WTC11 (cell line): Measurements from ENCODE around the gene GHRHR.

Source experiments
- JUN ChIP-seq: sonication (generic); formaldehyde crosslinking; IDR thresholded peaks from 2 replicates; pipeline ENCODE4 v1.8.0; 2023; ENCODE audit warnings: mild to moderate bottlenecking, missing genetic modification reagents
- KAT7 ChIP-seq: sonication (generic); formaldehyde crosslinking; IDR thresholded peaks from 2 replicates; pipeline ENCODE4 v1.8.1; 2023; ENCODE audit warnings: missing genetic modification reagents, mild to moderate bottlenecking, borderline replicate concordance
- MXD4 ChIP-seq: fragments of 250-450 bp; sonication (Bioruptor Pico); IDR thresholded peaks from 2 replicates; pipeline ENCODE4 v1.8.0; 2021; ENCODE audit warnings: mild to moderate bottlenecking, moderate library complexity, borderline replicate concordance
- ZNF671 ChIP-seq: fragments of 250-450 bp; sonication (Bioruptor Pico); IDR thresholded peaks from 2 replicates; pipeline ENCODE4 v1.8.0; 2021; ENCODE audit warnings: mild to moderate bottlenecking
- TF ChIP-seq, protein P1 (sequence below): fragments of 200-600 bp; IDR thresholded peaks from 2 replicates; pipeline ENCODE4 v1.8.0; 2022; ENCODE audit warnings: antibody characterized with exemption
- TF ChIP-seq, protein P2 (sequence below): sonication (generic); formaldehyde crosslinking; conservative IDR thresholded peaks from 2 replicates; pipeline ENCODE4 v1.8.1; 2022; ENCODE audit warnings: mild to moderate bottlenecking, missing genetic modification reagents
- TF ChIP-seq, protein P3 (sequence below): sonication (generic); formaldehyde crosslinking; IDR thresholded peaks from 2 replicates; pipeline ENCODE4 v1.8.1; 2023; ENCODE audit warnings: mild to moderate bottlenecking, missing genetic modification reagents, moderate library complexity
- TF ChIP-seq, protein P4 (sequence below): sonication (generic); formaldehyde crosslinking; IDR thresholded peaks from 2 replicates; pipeline ENCODE4 v1.8.0; 2023; ENCODE audit warnings: missing genetic modification reagents, mild to moderate bottlenecking, borderline replicate concordance
- TF ChIP-seq, protein P5 (sequence below): sonication (generic); formaldehyde crosslinking; IDR thresholded peaks from 2 replicates; pipeline ENCODE4 v1.8.1; 2023; ENCODE audit warnings: mild to moderate bottlenecking, missing genetic modification reagents
- TF ChIP-seq, protein P6 (sequence below): sonication (generic); formaldehyde crosslinking; IDR thresholded peaks from 2 replicates; pipeline ENCODE4 v1.8.1; 2023; ENCODE audit warnings: mild to moderate bottlenecking, missing genetic modification reagents, borderline replicate concordance

DNA sequence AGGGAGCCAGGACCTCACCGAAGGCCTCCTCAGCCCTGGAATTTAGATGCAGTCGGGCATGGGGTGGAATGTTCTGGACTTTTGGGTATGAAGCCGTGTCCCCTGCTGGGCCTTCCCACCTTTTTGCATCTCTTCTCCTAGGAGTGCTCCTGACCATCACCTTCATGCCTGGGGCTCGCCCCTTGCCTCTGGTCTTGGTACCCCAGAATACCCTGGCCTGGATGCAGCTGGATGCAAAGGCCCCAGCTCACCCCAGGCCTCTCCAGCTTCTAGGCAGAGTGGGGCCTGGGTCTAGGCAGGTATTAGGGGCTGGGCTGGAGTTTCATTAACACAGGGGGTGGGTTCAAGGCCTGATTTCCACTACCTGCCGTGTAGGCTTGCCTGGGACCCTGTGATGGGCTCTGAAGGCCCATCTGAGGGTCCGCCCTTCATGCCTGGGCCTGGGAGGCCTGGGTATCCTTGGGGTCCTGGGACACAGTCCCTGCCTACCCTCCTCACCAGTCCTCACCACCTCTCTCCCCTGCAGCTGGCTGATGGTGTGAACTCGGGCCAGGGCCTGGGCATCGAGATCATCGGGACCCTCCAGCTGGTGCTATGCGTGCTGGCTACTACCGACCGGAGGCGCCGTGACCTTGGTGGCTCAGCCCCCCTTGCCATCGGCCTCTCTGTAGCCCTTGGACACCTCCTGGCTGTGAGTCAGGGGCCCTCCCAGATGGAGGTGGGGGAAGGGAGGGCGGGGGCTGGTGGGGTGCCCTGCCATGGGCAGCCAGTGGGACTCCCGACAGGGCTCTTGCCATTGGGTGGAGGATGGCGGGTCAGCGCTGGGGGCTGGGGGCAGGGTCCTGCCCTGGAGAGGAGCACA lies 42.0 kb upstream of the GHRHR start:
- TF ChIP-seq, protein P1, sequence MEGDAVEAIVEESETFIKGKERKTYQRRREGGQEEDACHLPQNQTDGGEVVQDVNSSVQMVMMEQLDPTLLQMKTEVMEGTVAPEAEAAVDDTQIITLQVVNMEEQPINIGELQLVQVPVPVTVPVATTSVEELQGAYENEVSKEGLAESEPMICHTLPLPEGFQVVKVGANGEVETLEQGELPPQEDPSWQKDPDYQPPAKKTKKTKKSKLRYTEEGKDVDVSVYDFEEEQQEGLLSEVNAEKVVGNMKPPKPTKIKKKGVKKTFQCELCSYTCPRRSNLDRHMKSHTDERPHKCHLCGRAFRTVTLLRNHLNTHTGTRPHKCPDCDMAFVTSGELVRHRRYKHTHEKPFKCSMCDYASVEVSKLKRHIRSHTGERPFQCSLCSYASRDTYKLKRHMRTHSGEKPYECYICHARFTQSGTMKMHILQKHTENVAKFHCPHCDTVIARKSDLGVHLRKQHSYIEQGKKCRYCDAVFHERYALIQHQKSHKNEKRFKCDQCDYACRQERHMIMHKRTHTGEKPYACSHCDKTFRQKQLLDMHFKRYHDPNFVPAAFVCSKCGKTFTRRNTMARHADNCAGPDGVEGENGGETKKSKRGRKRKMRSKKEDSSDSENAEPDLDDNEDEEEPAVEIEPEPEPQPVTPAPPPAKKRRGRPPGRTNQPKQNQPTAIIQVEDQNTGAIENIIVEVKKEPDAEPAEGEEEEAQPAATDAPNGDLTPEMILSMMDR = no peak
- TF ChIP-seq, protein P2, sequence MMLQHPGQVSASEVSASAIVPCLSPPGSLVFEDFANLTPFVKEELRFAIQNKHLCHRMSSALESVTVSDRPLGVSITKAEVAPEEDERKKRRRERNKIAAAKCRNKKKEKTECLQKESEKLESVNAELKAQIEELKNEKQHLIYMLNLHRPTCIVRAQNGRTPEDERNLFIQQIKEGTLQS (CRISPR knock-in tag) = no peak
- TF ChIP-seq ZNF671 (no peak), MXD4 (no peak), KAT7 (CRISPR knock-in tag) (no peak), JUN (no peak)
- TF ChIP-seq, protein P3, sequence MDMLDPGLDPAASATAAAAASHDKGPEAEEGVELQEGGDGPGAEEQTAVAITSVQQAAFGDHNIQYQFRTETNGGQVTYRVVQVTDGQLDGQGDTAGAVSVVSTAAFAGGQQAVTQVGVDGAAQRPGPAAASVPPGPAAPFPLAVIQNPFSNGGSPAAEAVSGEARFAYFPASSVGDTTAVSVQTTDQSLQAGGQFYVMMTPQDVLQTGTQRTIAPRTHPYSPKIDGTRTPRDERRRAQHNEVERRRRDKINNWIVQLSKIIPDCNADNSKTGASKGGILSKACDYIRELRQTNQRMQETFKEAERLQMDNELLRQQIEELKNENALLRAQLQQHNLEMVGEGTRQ (CRISPR knock-in tag) = no peak
- TF ChIP-seq, protein P4, sequence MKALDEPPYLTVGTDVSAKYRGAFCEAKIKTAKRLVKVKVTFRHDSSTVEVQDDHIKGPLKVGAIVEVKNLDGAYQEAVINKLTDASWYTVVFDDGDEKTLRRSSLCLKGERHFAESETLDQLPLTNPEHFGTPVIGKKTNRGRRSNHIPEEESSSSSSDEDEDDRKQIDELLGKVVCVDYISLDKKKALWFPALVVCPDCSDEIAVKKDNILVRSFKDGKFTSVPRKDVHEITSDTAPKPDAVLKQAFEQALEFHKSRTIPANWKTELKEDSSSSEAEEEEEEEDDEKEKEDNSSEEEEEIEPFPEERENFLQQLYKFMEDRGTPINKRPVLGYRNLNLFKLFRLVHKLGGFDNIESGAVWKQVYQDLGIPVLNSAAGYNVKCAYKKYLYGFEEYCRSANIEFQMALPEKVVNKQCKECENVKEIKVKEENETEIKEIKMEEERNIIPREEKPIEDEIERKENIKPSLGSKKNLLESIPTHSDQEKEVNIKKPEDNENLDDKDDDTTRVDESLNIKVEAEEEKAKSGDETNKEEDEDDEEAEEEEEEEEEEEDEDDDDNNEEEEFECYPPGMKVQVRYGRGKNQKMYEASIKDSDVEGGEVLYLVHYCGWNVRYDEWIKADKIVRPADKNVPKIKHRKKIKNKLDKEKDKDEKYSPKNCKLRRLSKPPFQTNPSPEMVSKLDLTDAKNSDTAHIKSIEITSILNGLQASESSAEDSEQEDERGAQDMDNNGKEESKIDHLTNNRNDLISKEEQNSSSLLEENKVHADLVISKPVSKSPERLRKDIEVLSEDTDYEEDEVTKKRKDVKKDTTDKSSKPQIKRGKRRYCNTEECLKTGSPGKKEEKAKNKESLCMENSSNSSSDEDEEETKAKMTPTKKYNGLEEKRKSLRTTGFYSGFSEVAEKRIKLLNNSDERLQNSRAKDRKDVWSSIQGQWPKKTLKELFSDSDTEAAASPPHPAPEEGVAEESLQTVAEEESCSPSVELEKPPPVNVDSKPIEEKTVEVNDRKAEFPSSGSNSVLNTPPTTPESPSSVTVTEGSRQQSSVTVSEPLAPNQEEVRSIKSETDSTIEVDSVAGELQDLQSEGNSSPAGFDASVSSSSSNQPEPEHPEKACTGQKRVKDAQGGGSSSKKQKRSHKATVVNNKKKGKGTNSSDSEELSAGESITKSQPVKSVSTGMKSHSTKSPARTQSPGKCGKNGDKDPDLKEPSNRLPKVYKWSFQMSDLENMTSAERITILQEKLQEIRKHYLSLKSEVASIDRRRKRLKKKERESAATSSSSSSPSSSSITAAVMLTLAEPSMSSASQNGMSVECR (CRISPR knock-in tag) = no peak
- TF ChIP-seq, protein P5, sequence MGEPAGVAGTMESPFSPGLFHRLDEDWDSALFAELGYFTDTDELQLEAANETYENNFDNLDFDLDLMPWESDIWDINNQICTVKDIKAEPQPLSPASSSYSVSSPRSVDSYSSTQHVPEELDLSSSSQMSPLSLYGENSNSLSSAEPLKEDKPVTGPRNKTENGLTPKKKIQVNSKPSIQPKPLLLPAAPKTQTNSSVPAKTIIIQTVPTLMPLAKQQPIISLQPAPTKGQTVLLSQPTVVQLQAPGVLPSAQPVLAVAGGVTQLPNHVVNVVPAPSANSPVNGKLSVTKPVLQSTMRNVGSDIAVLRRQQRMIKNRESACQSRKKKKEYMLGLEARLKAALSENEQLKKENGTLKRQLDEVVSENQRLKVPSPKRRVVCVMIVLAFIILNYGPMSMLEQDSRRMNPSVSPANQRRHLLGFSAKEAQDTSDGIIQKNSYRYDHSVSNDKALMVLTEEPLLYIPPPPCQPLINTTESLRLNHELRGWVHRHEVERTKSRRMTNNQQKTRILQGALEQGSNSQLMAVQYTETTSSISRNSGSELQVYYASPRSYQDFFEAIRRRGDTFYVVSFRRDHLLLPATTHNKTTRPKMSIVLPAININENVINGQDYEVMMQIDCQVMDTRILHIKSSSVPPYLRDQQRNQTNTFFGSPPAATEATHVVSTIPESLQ = no peak
- TF ChIP-seq, protein P6, sequence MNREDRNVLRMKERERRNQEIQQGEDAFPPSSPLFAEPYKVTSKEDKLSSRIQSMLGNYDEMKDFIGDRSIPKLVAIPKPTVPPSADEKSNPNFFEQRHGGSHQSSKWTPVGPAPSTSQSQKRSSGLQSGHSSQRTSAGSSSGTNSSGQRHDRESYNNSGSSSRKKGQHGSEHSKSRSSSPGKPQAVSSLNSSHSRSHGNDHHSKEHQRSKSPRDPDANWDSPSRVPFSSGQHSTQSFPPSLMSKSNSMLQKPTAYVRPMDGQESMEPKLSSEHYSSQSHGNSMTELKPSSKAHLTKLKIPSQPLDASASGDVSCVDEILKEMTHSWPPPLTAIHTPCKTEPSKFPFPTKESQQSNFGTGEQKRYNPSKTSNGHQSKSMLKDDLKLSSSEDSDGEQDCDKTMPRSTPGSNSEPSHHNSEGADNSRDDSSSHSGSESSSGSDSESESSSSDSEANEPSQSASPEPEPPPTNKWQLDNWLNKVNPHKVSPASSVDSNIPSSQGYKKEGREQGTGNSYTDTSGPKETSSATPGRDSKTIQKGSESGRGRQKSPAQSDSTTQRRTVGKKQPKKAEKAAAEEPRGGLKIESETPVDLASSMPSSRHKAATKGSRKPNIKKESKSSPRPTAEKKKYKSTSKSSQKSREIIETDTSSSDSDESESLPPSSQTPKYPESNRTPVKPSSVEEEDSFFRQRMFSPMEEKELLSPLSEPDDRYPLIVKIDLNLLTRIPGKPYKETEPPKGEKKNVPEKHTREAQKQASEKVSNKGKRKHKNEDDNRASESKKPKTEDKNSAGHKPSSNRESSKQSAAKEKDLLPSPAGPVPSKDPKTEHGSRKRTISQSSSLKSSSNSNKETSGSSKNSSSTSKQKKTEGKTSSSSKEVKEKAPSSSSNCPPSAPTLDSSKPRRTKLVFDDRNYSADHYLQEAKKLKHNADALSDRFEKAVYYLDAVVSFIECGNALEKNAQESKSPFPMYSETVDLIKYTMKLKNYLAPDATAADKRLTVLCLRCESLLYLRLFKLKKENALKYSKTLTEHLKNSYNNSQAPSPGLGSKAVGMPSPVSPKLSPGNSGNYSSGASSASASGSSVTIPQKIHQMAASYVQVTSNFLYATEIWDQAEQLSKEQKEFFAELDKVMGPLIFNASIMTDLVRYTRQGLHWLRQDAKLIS (CRISPR knock-in tag) = no peak
